IMR-90 (cell line): Measurements from ENCODE around the gene HSD17B7.

Experiments used
- BHLHE40 ChIP-seq: fragments of 150-350 bp; IDR thresholded peaks from 2 replicates; pipeline ENCODE4 v1.6.1; 2016; ENCODE audit warnings: mild to moderate bottlenecking, low read depth, low read length
- CEBPB ChIP-seq: IDR thresholded peaks from 2 replicates; pipeline ENCODE4 v1.6.1; 2012; ENCODE audit warnings: low read depth, low read length, improper control_type of control experiment
- CTCF ChIP-seq: conservative IDR thresholded peaks from 2 replicates; pipeline ENCODE4 v1.5.1; 2012; ENCODE audit warnings: mild to moderate bottlenecking, low read depth, low read length, improper control_type of control experiment
- ELK1 ChIP-seq: fragments of 150-350 bp; IDR thresholded peaks from 2 replicates; pipeline ENCODE4 v1.6.1; 2016; ENCODE audit warnings: low read depth, mild to moderate bottlenecking, low read length, moderate library complexity, borderline replicate concordance
- MXI1 ChIP-seq: IDR thresholded peaks from 2 replicates; pipeline ENCODE4 v1.6.1; 2012; ENCODE audit warnings: low read depth, mild to moderate bottlenecking, low read length, moderate library complexity, borderline replicate concordance
- NFE2L2 ChIP-seq: fragments of 150-350 bp; IDR thresholded peaks from 2 replicates; pipeline ENCODE4 v1.6.1; 2016; ENCODE audit warnings: low read depth, mild to moderate bottlenecking, low read length
- POLR2A ChIP-seq: IDR thresholded peaks from 2 replicates; pipeline ENCODE4 v1.6.1; 2012; ENCODE audit warnings: mild to moderate bottlenecking, low read depth, low read length
- RAD21 ChIP-seq: IDR thresholded peaks from 2 replicates; pipeline ENCODE4 v1.6.1; 2012; ENCODE audit warnings: low read length, improper control_type of control experiment
- RCOR1 ChIP-seq: IDR thresholded peaks from 2 replicates; pipeline ENCODE4 v1.6.1; 2012; ENCODE audit warnings: mild to moderate bottlenecking, low read length, improper control_type of control experiment; ENCODE audit not compliant: insufficient replicate concordance
- RFX5 ChIP-seq: IDR thresholded peaks from 2 replicates; pipeline ENCODE4 v1.8.0; 2012; ENCODE audit warnings: low read depth, mild to moderate bottlenecking, low read length, moderate library complexity
- SMC3 ChIP-seq: fragments of 150-350 bp; IDR thresholded peaks from 2 replicates; pipeline ENCODE4 v1.6.1; 2016; ENCODE audit warnings: low read depth, mild to moderate bottlenecking, antibody characterized with exemption, low read length, moderate library complexity
- USF2 ChIP-seq: fragments of 150-350 bp; IDR thresholded peaks from 2 replicates; pipeline ENCODE4 v1.6.1; 2017; ENCODE audit warnings: mild to moderate bottlenecking, antibody characterized with exemption, low read length, low read depth

GRCh38 chr1:162757476-162757875 is 33.0 kb upstream of the HSD17B7 start:
- no peak for TF ChIP-seq CTCF
- no peak for TF ChIP-seq POLR2A
- TF ChIP-seq BHLHE40 = no peak
- TF ChIP-seq NFE2L2 = no peak
- no peak for TF ChIP-seq RCOR1
- no peak for TF ChIP-seq RAD21
- TF ChIP-seq RFX5 = no peak
- TF ChIP-seq ELK1 = no peak
- TF ChIP-seq USF2 = no peak
- TF ChIP-seq CEBPB = no peak
- no peak for TF ChIP-seq SMC3
- no peak for TF ChIP-seq MXI1
